AG20443 (cell line): ENCODE results near the gene EXT2.

Experiments
- DNase-seq: peaks from one replicate; pipeline ENCODE4 v3.0.0; 2012; ENCODE audit warnings: low spot score, mixed read lengths

Gene EXT2

DNA sequence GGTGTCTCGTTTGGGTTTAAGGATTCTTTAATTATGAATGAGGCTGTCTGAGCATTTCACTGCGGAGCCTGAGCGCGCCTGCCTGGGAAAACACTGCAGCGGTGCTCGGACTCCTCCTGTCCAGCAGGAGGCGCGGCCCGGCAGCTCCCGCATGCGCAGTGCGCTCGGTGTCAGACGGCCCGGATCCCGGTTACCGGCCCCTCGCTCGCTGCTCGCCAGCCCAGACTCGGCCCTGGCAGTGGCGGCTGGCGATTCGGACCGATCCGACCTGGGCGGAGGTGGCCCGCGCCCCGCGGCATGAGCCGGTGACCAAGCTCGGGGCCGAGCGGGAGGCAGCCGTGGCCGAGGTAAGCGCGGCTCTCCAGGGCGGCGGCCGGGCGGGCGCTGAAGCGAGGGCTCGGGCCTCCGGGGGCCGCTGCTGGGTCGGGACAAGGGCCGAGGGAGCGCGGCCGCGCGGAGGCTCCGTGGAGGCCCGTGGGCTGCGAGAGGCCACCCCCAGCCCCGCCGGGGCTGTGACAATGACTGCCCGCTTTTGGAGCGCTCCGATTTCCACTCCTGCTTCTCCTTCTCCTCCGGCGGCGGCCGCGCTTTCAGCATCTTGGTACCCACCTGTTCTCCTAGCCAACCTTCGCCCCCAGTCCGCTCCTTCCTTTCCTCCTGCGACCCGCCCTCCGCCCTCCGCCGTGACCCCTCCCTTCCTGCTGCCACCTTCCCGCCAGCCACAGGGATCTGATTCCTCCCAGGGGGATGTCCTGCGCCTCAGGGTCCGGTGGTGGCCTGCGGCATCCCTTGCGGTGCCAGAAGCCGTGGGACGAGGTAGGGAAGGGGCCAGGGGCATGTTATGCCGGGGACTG is at the start of gene EXT2:
TSS of gene EXT2 (plus strand) at position 173 of the 854 bp plus-strand sequence. CDS start 12,035 bp downstream, outside the sequence.
- DNase-seq = peak; percentile 100

DNA sequence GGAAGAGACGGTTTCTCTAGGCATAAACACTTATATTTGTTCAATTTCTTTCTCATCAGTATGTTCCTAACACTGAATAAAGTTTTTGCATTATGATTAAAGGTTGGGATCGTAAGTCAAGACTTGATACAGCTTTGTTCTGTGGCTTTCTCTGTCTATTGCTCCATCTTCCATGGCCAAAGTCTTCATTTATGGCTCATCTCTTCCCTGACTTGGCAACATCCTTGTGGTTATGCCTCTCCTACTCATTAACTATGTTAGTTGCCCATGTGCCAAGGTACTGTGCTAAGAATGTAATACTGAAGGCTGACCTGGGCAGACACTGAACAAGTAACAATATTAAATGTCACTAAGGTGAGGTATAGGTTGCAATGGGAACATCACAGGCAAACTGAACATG is 49.3 kb upstream of the EXT2 start:
- no peak for DNase-seq

DNA sequence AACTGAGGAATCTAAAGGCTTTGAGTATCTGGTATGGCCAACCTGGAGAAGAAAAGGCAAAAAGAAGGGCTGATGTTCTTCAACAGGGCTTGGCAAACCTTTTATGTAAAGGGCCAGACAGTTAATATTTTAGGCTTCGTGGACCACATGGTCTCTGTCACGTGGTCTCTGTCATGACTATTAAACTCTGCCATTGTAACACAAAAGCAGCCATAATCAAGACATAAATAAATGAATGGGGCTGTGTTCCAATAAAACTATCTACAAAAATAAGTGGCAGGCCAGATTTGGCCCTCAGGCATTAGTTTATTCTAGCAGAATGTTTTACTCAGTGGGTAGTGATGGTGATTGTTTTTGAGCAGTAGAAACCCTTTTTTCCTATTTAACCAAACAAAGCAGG is 48.2 kb upstream of the EXT2 start:
- DNase-seq = no peak

DNA sequence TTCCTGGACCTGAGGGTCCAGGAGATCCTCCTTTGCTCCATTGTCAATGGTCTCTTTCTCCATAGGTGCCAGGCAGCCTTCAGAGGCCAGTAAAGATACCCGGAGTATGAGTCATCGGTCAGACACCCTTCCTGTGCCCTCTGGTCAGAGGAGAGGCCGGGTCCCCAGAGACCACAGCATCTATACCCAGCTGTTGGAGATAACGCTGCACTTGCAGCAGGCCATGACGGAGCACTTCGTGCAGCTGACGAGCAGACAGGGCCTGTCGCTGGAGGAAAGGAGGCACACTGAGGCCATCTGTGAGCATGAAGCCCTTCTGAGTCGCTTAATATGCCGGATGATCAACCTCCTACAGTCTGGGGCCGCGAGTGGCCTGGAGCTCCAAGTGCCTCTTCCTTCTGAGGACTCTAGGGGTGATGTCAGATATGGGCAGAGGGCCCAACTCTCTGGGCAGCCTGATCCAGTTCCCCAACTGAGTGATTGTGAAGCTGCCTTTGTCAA is 47.5 kb upstream of the EXT2 start, which contains the start of gene ACCSL:
TSS of gene ACCSL (plus strand) at position 51 of the 501 bp plus-strand sequence. CDS start at position 107, 56 bp downstream.
- no peak for DNase-seq

DNA sequence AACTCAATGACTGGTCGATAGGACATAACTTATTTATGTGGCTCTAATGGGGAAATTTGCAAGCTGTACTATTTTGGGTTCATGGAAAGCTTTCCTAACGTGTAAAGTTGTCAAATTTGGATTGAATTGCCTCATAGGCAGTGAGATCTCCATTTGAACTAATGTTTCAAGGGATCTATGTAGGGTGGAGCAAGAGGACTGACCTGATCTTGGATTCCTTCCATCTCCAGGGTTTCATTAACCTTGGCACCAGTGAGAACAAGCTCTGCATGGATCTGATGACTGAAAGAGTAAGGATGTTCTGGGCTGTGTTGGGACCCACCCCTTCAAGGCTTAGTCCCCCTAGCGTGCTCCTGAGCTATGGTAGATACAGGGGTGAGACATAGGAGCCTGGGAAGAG is 45.6 kb upstream of the EXT2 start:
- DNase-seq = no peak

- no peak for DNase-seq
These were observed 44.3 kb upstream of the EXT2 start for GRCh38 chr11:44051171-44051570.

GRCh38 chr11:44057340-44057739 is 38.1 kb upstream of the EXT2 start:
- no peak for DNase-seq

GRCh38 chr11:44058275-44058674 is 37.2 kb upstream of the EXT2 start:
- no peak for DNase-seq

DNA sequence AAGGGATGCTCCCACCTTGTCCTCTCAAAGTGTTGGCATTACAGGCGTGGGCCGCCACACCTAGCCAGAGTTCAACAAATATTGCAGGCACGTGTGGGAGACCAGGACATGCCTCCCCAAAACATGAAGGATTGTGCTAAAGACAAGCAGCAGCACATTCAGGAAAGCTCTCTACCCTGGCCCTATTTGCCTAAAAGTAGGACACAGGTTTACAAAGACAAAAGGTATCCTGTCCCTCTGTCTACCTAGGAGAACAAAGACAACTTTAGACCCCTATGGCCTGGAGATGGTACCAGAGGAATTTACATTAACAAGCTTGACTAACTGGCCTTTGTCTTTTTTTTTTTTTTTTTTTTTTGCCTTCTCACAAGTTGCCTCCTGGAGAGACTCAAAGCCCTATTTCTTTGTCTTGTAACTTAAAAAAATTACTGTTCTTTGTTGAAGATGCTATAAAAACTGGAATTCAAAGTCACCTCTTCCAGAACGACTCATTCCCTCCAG is 30.3 kb upstream of the EXT2 start:
- DNase-seq = no peak

- DNase-seq = peak; percentile 97
These were observed 29.4 kb upstream of the EXT2 start, which contains the start of gene ACCS for GRCh38 chr11:44065841-44066731. Gene ACCS (plus strand): TSS chr11:44066270. CDS start chr11:44067628, 1,358 bp downstream.

- DNase-seq = peak; percentile 71
These were observed 28.7 kb upstream of the EXT2 start for GRCh38 chr11:44066732-44067141.

GRCh38 chr11:44067266-44067665 is 28.2 kb upstream of the EXT2 start:
- DNase-seq = no peak

GRCh38 chr11:44068180-44068579 is 27.3 kb upstream of the EXT2 start:
- DNase-seq = no peak

- no peak for DNase-seq
These were observed 24.3 kb upstream of the EXT2 start for GRCh38 chr11:44071157-44071556.

DNA sequence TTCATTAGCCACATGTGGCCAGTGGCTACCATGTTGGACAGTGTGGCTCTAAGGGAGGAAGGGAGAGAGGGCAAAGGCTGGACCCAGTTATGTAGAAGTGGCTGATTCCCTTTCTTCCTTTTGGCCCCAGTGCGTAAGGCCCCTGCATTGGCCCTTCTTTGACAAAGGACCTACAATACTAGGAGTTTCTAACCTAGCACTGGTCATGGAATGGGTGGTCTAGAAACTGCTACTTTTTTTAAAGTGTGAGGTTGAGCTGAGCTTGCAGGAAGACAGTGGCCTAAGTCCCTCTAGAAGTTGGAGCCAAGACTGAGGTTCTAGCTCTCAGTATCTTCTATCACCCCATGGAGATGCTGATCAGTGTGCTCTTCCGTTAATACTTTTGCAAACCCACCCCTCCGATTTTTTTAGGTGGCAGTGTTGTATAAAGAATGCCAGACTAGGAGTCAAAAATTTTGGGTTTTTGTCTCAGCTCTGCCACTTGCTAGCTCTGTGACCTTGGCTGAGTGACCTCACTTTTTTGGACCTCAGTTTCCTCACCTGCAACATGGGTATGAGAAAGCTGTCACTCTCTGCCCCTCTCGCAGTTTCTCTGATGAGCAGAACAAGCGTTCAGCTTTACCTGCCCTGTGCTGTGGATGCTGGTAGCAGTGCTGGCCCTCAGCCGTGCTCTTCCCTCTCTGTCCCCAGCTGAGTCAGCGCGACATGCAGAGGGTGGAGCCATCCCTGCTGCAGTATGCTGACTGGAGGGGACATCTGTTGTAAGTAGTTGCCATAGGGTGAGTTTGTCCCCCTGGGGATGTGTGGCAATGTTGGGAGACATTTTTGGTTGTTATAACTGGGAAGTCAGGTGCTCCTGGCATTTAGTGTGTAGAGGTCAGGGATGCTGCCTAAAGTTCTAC is 22.5 kb upstream of the EXT2 start:
- DNase-seq = no peak

DNA sequence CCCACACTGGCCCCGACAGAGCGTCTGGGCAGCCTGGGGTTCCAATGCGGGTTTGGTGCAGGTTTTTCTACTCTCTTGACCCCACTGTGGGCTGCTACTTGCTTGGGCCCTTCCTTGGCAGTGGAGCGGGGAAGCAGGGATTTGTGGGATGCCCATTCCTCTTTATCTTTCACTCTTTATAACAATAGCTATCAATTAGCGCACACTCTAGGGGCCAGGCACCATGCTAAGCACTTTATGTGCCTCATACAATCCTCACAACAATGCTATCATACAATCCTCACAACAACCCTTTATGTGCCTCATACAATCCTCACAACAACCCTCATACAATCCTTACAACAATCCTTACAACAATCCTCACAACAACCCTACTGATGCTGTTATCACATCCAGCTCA is 16.7 kb upstream of the EXT2 start:
- DNase-seq = no peak

GRCh38 chr11:44079376-44079775 is 16.1 kb upstream of the EXT2 start:
- no peak for DNase-seq

DNA sequence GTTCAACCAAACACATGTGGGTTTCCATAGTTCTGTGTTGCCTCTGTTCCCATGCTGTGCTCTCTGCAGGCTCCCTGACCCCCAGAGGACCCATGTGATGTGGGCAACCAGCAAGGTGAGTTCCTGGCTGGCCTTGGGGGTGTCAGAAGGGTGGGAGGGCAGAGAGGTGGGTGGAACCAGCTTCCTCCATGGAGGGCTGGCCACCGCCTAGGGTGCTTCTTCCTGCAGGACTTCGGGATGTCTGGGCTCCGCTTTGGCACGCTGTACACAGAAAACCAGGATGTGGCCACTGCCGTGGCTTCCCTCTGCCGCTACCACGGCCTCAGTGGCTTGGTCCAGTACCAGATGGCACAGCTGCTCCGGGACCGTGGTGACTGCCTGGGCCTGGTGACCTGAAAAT is 14.5 kb upstream of the EXT2 start:
- no peak for DNase-seq

GRCh38 chr11:44082645-44083044 is 12.8 kb upstream of the EXT2 start:
- no peak for DNase-seq

DNA sequence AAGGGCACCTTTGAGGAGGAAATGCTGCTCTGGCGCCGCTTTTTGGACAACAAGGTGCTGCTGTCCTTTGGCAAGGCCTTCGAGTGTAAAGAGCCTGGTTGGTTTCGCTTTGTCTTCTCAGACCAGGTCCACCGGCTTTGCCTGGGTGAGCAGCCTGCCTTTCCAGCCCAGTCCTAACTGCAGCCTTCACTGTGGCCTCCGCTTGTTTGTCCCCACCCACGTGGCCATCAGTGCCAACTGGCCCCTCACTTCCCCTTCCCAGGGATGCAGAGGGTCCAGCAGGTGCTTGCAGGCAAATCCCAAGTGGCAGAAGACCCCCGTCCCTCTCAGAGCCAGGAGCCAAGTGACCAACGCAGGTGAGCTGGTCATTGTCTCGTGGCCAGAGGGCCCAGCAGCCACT is 12.0 kb upstream of the EXT2 start:
- no peak for DNase-seq

GRCh38 chr11:44083906-44084305 is 11.6 kb upstream of the EXT2 start:
- DNase-seq = no peak
